Smooth muscle cell (in vitro differentiated cells): Measurements from ENCODE around the gene ELK4. TPM values are rescaled to one million over a fixed set of nuclear protein-coding genes. Genes with fewer than 3 reads are reported as not detected.

Experiments
- DNase-seq: peaks from one replicate; lab custom pipeline; 2025; ENCODE audit not compliant: unreplicated experiment; lab: John Stamatoyannopoulos, UW
- H2AFZ ChIP-seq: fragments of 200-600 bp; sonication (generic); 2 replicates; pipeline ENCODE4 v1.6.0; 2016; ENCODE audit warnings: antibody characterized with exemption, low read depth, mild to moderate bottlenecking
- H3F3A ChIP-seq: fragments of 200-600 bp; sonication (generic); 2 replicates; pipeline ENCODE4 v1.6.0; 2017; ENCODE audit warnings: antibody characterized with exemption, low read depth
- H3K27ac ChIP-seq: fragments of 200-600 bp; sonication (generic); 2 replicates; pipeline ENCODE4 v1.5.1; 2016; ENCODE audit warnings: low read depth, mild to moderate bottlenecking
- H3K27me3 ChIP-seq: fragments of 200-600 bp; sonication (generic); 2 replicates; pipeline ENCODE4 v1.6.1; 2016; ENCODE audit warnings: low read depth, mild to moderate bottlenecking
- H3K36me3 ChIP-seq: fragments of 200-600 bp; sonication (generic); 2 replicates; pipeline ENCODE4 v1.5.1; 2016; ENCODE audit warnings: low read depth
- H3K4me1 ChIP-seq: fragments of 200-600 bp; sonication (generic); 2 replicates; pipeline ENCODE4 v1.5.1; 2016; ENCODE audit warnings: low read depth
- H3K4me2 ChIP-seq: fragments of 200-600 bp; sonication (generic); 2 replicates; pipeline ENCODE4 v1.6.0; 2016; ENCODE audit warnings: mild to moderate bottlenecking
- H3K4me3 ChIP-seq: fragments of 200-600 bp; sonication (generic); 2 replicates; pipeline ENCODE4 v1.5.1; 2016; ENCODE audit warnings: mild to moderate bottlenecking
- H3K79me2 ChIP-seq: fragments of 200-600 bp; sonication (generic); 2 replicates; pipeline ENCODE4 v1.6.0; 2016; ENCODE audit warnings: low read depth, mild to moderate bottlenecking
- H3K9ac ChIP-seq: fragments of 200-600 bp; sonication (generic); 2 replicates; pipeline ENCODE4 v1.6.0; 2016; ENCODE audit warnings: low read depth
- H3K9me3 ChIP-seq: fragments of 200-600 bp; sonication (generic); replicated peaks from 2 replicates; pipeline ENCODE4 v1.5.1; 2016; ENCODE audit warnings: low read depth
- H4K20me1 ChIP-seq: fragments of 200-600 bp; sonication (generic); 2 replicates; pipeline ENCODE4 v1.6.0; 2016; ENCODE audit warnings: low read depth
- WGBS: methylation state at CpG from one replicate; pipeline ENCODE4 v1.1.7; 2016; ENCODE audit warnings: low lambda C conversion rate; 5-methylcytosine and 5-hydroxymethylcytosine counted together
- polyA plus RNA-seq: library from polyadenylated mRNA; unstranded; fragments of >200 nt; fragmentation: Nextera tagmentation; extraction: Ambion mirVana; gene quantifications from 2 replicates; pipeline ENCODE4 v1.2.1, GENCODE V29; 2016
- total RNA-seq: library from RNA; depleted of rRNA; stranded (reverse); fragments of >200 nt; gene quantifications from 2 replicates; pipeline ENCODE4 v1.2.3, GENCODE V29; 2014
- TF ChIP-seq, protein P1 (sequence below): fragments of 200-600 bp; sonication (generic); IDR thresholded peaks from 2 replicates; pipeline ENCODE4 v1.5.1; 2017; ENCODE audit warnings: borderline replicate concordance, mild to moderate bottlenecking, antibody characterized with exemption; ENCODE audit not compliant: insufficient read depth, poor library complexity, severe bottlenecking

ELK4 gene
- total and polyA plus RNA-seq, 2 experiments from 2014 or later, result 3.7 to 15.5 TPM

DNA sequence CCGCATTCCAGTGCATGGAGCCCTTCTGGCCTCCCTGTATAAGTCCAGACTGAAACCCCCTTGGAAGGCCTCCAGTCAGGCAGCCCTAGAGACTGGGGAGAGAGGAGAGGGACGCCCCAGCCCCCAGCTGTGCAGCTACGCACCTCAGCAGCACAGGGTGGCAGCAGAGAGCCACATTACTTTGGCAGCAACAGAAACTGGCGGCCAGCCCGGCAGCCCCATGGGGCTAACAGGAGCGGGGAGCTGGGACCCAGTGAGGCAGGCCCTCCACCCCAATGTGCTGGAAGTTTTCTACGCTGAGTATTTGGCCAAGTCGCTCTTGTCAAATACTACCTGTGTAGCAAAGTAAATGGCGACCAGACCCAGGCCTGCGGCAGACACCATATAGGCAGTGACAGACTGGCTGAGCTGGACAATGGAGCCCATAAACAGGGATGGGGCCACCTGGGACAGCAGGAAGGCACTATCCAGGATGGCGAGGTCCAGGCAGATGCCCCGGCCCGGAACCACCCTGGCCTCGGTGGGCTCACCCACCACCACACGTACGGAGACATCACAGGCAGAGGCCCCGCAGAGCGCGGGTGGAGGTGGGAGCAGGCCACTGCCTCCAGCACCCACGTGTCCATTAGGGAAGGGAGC, 27.3 kb upstream of the ELK4 start:
- H3K27me3 ChIP-seq, result no peaks in the 10 kb centered on the region
- TF ChIP-seq, protein P1, sequence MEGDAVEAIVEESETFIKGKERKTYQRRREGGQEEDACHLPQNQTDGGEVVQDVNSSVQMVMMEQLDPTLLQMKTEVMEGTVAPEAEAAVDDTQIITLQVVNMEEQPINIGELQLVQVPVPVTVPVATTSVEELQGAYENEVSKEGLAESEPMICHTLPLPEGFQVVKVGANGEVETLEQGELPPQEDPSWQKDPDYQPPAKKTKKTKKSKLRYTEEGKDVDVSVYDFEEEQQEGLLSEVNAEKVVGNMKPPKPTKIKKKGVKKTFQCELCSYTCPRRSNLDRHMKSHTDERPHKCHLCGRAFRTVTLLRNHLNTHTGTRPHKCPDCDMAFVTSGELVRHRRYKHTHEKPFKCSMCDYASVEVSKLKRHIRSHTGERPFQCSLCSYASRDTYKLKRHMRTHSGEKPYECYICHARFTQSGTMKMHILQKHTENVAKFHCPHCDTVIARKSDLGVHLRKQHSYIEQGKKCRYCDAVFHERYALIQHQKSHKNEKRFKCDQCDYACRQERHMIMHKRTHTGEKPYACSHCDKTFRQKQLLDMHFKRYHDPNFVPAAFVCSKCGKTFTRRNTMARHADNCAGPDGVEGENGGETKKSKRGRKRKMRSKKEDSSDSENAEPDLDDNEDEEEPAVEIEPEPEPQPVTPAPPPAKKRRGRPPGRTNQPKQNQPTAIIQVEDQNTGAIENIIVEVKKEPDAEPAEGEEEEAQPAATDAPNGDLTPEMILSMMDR, result peak; percentile 73
- no peaks in the 10 kb centered on the region for H3F3A ChIP-seq
- H3K79me2 ChIP-seq, result no peaks in the 10 kb centered on the region
- no peaks in the 10 kb centered on the region for H3K9me3 ChIP-seq
- H4K20me1 ChIP-seq, result no peaks in the 10 kb centered on the region
- H3K4me1 ChIP-seq, result peaks cover 6% of the 10 kb centered on the region
- H3K9ac ChIP-seq, result no peak overlapping the region
- H2AFZ ChIP-seq, result no peak overlapping the region
- WGBS, result 66% methylated on average over 20 of the region's 20 CpGs
- peak; percentile 32 for DNase-seq
- H3K4me2 ChIP-seq, result no peak overlapping the region
- H3K27ac ChIP-seq, result no peak overlapping the region
- no peak overlapping the region for H3K4me3 ChIP-seq
- no peaks in the 10 kb centered on the region for H3K36me3 ChIP-seq

- Histone ChIP-seq H3K4me3 (no peak overlapping the region), H3K36me3 (no peaks in the 10 kb centered on the region), H3K9me3 (no peaks in the 10 kb centered on the region), H3K9ac (no peak overlapping the region), H4K20me1 (no peaks in the 10 kb centered on the region), H3F3A (no peaks in the 10 kb centered on the region), H3K4me1 (peaks cover 1% of the 10 kb centered on the region), H3K27ac (no peak overlapping the region), H2AFZ (no peak overlapping the region), H3K79me2 (no peaks in the 10 kb centered on the region), H3K4me2 (no peak overlapping the region), H3K27me3 (no peaks in the 10 kb centered on the region)
- WGBS, result 34% methylated on average over 2 of the region's 2 CpGs
- no peak for DNase-seq
- TF ChIP-seq, protein P1, result no peak
Observed at GRCh38 chr1:205656236-205656635, 24.4 kb upstream of the ELK4 start.

GRCh38 chr1:205652984-205653383, 21.2 kb upstream of the ELK4 start:
- H3K27me3 ChIP-seq, result no peaks in the 10 kb centered on the region
- no peaks in the 10 kb centered on the region for H3F3A ChIP-seq
- no peaks in the 10 kb centered on the region for H4K20me1 ChIP-seq
- DNase-seq, result no peak
- no peak overlapping the region for H3K4me2 ChIP-seq
- H3K4me1 ChIP-seq, result no peaks in the 10 kb centered on the region
- TF ChIP-seq, protein P1, result no peak
- H3K4me3 ChIP-seq, result no peak overlapping the region
- H3K9me3 ChIP-seq, result no peaks in the 10 kb centered on the region
- H2AFZ ChIP-seq, result no peak overlapping the region
- H3K79me2 ChIP-seq, result no peaks in the 10 kb centered on the region
- no peak overlapping the region for H3K27ac ChIP-seq
- WGBS, result 34% methylated on average over 11 of the region's 11 CpGs
- no peaks in the 10 kb centered on the region for H3K36me3 ChIP-seq
- H3K9ac ChIP-seq, result no peak overlapping the region

DNA sequence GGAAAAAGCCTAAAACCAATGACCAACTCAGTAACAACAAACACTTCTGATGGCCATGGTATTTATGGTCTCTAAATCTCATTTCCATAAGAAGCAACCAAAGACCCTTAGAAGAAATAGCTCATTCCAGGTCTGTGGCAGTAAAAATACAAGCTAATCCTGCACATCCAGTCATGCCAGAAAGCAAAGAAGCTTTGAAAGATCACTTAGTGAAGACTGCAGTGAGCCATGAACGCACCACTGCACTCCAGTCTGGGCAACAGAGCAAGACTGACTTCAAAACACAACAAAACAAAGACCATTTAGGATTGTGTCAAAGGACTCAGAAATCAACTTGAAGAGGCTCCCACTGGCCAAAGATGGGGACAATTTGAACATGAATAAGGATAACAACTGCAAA, 18.4 kb upstream of the ELK4 start:
- Histone ChIP-seq H3K27me3 (no peaks in the 10 kb centered on the region), H3K36me3 (no peaks in the 10 kb centered on the region), H3F3A (no peaks in the 10 kb centered on the region), H4K20me1 (no peaks in the 10 kb centered on the region), H3K27ac (no peak overlapping the region), H3K4me3 (no peak overlapping the region), H3K79me2 (no peaks in the 10 kb centered on the region), H3K9me3 (no peaks in the 10 kb centered on the region), H2AFZ (no peak overlapping the region), H3K4me2 (no peak overlapping the region), H3K9ac (no peak overlapping the region), H3K4me1 (no peaks in the 10 kb centered on the region)
- WGBS, result 50% methylated on average over 1 of the region's 1 CpG
- no peak for DNase-seq
- TF ChIP-seq, protein P1, result no peak
